Duodenal mucosa (tissue), 2 donors: ENCODE measurements around the gene IMPG2.

Experiments used
- H3K27ac ChIP-seq: one replicate; pipeline ENCODE4 v1.7.0; 2013; ENCODE audit warnings: low read depth, low read length
- H3K27me3 ChIP-seq, 2 donors: one replicate each; pipeline ENCODE4 v1.7.0; 2013; ENCODE audit warnings: low read length in 2 of 2, control low read depth in 1 of 2; ENCODE audit not compliant: insufficient read depth in 2 of 2, control insufficient read depth in 1 of 2
- H3K36me3 ChIP-seq, 2 donors: one replicate each; pipeline ENCODE4 v1.7.0; 2013; ENCODE audit warnings: low read length in 2 of 2, control low read depth in 1 of 2; ENCODE audit not compliant: insufficient read depth in 2 of 2, control insufficient read depth in 1 of 2
- H3K4me1 ChIP-seq, 2 donors: one replicate each; pipeline ENCODE4 v1.7.0; 2013; ENCODE audit warnings: low read length in 2 of 2, control low read depth in 1 of 2; ENCODE audit not compliant: insufficient read depth in 2 of 2, control insufficient read depth in 1 of 2
- H3K4me3 ChIP-seq, 2 donors: one replicate each; pipeline ENCODE4 v1.7.0; 2013; ENCODE audit warnings: low read length in 2 of 2, low read depth in 1 of 2
- H3K9ac ChIP-seq, 2 donors: one replicate each; pipeline ENCODE4 v1.7.0; 2013; ENCODE audit warnings: low read length in 2 of 2, low read depth in 1 of 2
- H3K9me3 ChIP-seq, 2 donors: one replicate each; pipeline ENCODE4 v1.7.0; 2013; ENCODE audit warnings: low read length in 2 of 2, control low read depth in 1 of 2; ENCODE audit not compliant: control insufficient read depth in 1 of 2

The IMPG2 gene

DNA sequence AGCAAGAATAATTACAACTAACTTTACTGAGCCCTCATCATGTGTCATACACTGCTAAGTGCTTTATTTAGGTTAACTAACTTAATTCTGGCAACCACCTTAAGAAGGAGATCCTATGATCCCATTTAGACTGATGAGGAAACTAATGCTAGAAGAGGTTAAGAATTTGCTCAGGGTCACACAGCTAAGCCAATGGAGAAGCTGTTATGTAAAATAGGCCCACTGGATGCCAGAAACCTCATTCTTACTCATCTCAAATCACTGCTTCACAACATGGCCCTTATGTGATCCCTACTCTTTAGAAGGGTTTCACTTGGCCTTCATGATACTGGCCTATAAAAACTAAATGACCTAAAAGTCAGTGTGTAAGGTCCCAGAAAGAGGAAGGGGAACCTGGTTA is 41.2 kb downstream of the IMPG2 start:
- no peaks in the 10 kb centered on the region for H3K27me3 ChIP-seq
- H3K36me3 ChIP-seq, result no peaks in the 10 kb centered on the region
- no peaks in the 10 kb centered on the region for H3K9me3 ChIP-seq
- no peak overlapping the region for H3K27ac ChIP-seq
- no peaks in the 10 kb centered on the region for H3K4me1 ChIP-seq
- H3K9ac ChIP-seq, result no peak overlapping the region
- no peak overlapping the region for H3K4me3 ChIP-seq

- Histone ChIP-seq H3K4me3 (no peak overlapping the region), H3K36me3 (no peaks in the 10 kb centered on the region), H3K9me3 (no peaks in the 10 kb centered on the region), H3K27me3 (no peaks in the 10 kb centered on the region), H3K9ac (no peak overlapping the region), H3K27ac (no peak overlapping the region), H3K4me1 (no peaks in the 10 kb centered on the region)
Observed at GRCh38 chr3:101278727-101279126, 41.6 kb downstream of the IMPG2 start.

GRCh38 chr3:101273608-101274007 is 46.8 kb downstream of the IMPG2 start:
- Histone ChIP-seq H3K27me3 (no peaks in the 10 kb centered on the region), H3K36me3 (no peaks in the 10 kb centered on the region), H3K9ac (no peak overlapping the region), H3K9me3 (no peaks in the 10 kb centered on the region), H3K4me3 (no peak overlapping the region), H3K27ac (no peak overlapping the region), H3K4me1 (no peaks in the 10 kb centered on the region)

DNA sequence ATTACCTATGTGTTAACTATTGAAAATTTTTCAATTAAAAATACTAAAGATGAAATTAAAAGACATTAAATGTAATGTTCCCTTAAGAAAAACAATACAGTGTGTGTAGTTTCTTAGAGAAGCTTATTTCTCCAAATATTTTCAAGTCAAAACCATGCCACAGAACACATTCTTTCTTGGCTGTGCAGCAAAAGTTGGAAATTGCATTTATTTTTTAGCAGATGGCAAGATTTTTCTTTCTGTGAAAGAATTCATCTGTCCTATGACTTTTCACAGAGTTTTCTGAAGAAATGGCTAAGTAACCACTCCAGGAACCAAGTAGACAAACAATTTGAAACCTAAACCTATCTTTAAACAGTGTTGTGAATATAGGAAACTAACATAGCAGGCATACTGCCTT is 47.2 kb downstream of the IMPG2 start:
- Histone ChIP-seq H3K27me3 (no peaks in the 10 kb centered on the region), H3K9ac (no peak overlapping the region), H3K36me3 (no peaks in the 10 kb centered on the region), H3K4me3 (no peak overlapping the region), H3K9me3 (no peaks in the 10 kb centered on the region), H3K4me1 (no peaks in the 10 kb centered on the region), H3K27ac (no peak overlapping the region)

DNA sequence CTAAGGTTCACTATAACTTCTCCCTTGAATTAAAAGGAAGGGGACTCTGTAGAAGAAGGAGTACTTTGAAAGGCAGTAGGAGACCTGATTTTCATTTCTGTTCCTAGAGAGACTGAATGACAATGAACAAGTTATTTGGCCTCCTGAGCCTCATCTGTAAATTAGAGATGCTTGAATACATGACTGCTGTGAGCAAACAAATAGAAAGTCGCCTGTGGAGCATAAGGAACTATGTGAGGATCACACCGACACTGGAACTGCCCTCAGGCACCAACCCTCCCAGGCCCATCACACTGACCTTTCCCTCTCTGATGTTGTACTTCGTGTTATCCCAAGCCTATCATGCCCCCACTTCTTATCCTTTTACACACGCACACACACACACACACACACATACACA is 48.6 kb downstream of the IMPG2 start:
- Histone ChIP-seq H3K4me3 (no peak overlapping the region), H3K36me3 (no peaks in the 10 kb centered on the region), H3K9me3 (no peaks in the 10 kb centered on the region), H3K27me3 (no peaks in the 10 kb centered on the region), H3K9ac (no peak overlapping the region), H3K27ac (no peak overlapping the region), H3K4me1 (no peaks in the 10 kb centered on the region)

DNA sequence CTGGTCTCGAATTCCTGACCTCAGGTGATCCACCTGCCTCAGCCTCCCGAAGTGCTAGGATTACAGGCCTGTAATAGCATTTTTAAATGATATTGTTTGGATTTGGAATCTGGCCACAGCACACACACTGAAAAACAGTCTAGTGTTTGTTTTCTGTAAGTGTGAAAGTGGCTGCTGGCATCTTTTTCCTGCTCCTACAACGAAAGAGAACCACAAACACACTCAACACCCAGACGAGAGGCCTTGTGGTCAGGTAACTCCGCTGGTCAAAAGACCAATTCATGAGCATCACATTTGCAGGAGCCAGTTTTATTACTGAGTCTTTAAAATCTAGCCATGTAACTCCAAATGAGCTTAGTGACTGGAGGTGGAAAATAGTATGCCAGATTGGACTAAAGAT is 50.2 kb downstream of the IMPG2 start:
- Histone ChIP-seq H3K4me3 (no peak overlapping the region), H3K9me3 (peaks cover 0 to 3% of the 10 kb centered on the region in 2 donors), H3K27ac (no peak overlapping the region), H3K27me3 (no peaks in the 10 kb centered on the region), H3K4me1 (no peaks in the 10 kb centered on the region), H3K36me3 (no peaks in the 10 kb centered on the region), H3K9ac (no peak overlapping the region)

- Histone ChIP-seq H3K27me3 (no peaks in the 10 kb centered on the region), H3K9me3 (peaks cover 0 to 5% of the 10 kb centered on the region in 2 donors), H3K9ac (no peak overlapping the region), H3K4me3 (no peak overlapping the region), H3K27ac (no peak overlapping the region), H3K4me1 (no peaks in the 10 kb centered on the region), H3K36me3 (no peaks in the 10 kb centered on the region)
Observed at GRCh38 chr3:101268971-101269671, 51.3 kb downstream of the IMPG2 start.

- H3K36me3 ChIP-seq, result no peaks in the 10 kb centered on the region
- H3K9ac ChIP-seq, result no peak overlapping the region
- H3K4me3 ChIP-seq, result no peak overlapping the region
- H3K4me1 ChIP-seq, result no peaks in the 10 kb centered on the region
- no peak overlapping the region for H3K27ac ChIP-seq
- peaks cover 0 to 5% of the 10 kb centered on the region in 2 donors for H3K9me3 ChIP-seq
- no peaks in the 10 kb centered on the region for H3K27me3 ChIP-seq
Observed at GRCh38 chr3:101268141-101268540, 52.2 kb downstream of the IMPG2 start.

- no peak overlapping the region for H3K4me3 ChIP-seq
- no peaks in the 10 kb centered on the region for H3K4me1 ChIP-seq
- H3K27me3 ChIP-seq, result no peaks in the 10 kb centered on the region
- no peak overlapping the region for H3K27ac ChIP-seq
- peaks cover 0 to 5% of the 10 kb centered on the region in 2 donors for H3K9me3 ChIP-seq
- no peaks in the 10 kb centered on the region for H3K36me3 ChIP-seq
- no peak overlapping the region for H3K9ac ChIP-seq
Observed at GRCh38 chr3:101266566-101266965, 53.8 kb downstream of the IMPG2 start.

GRCh38 chr3:101266071-101266470 is 54.3 kb downstream of the IMPG2 start:
- Histone ChIP-seq H3K27me3 (no peaks in the 10 kb centered on the region), H3K4me1 (no peaks in the 10 kb centered on the region), H3K9me3 (peaks cover 0 to 5% of the 10 kb centered on the region in 2 donors), H3K27ac (no peak overlapping the region), H3K4me3 (no peak overlapping the region), H3K9ac (no peak overlapping the region), H3K36me3 (no peaks in the 10 kb centered on the region)
